Stimulated activated CD4-positive, alpha-beta T cell treated with anti-CD3 and anti-CD28 coated beads, TNF-alpha, amount 100 ng/mL, for 48 hours (primary cell): ENCODE measurements around the gene ZNF407.

ENCODE experiments used
- DNase-seq, 3 donors: peaks; one replicate each; pipeline ENCODE4 v3.0.0-alpha.2; 2020; ENCODE audit warnings: low read depth in 3 of 3

ZNF407 gene

DNA sequence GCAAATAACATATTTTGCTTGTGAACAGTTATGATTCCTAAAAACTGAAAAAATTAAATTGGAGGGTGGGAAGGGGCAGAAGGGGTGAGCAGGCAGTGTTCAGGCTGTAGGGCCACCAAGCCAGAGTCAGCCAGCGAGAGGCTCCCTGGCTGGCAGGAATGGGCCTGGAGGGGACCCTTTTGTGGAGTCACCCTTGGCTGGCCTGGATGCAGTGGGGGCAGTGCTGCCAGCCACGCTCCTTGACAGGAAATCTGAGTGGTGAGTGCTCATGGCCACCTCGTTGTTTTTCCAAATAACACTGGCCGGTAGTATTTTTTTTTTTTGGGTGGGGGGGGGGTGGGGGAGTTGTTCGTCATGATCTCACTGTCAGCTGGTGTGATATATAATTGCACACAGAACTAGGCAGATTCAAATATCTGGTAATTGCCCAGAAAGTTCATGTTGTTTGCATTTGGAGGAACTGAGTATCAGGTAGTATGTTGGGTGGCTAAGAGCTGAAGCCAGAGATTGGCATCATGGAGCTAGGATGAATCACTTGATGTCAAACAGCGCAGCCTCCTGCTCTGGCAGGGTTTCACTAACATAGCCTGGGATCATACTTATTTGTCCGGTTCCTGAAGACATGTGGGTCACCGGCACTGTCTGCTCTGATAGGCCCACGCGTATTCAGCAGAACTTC is 451.2 kb downstream of the ZNF407 start:
- no peak for DNase-seq

DNA sequence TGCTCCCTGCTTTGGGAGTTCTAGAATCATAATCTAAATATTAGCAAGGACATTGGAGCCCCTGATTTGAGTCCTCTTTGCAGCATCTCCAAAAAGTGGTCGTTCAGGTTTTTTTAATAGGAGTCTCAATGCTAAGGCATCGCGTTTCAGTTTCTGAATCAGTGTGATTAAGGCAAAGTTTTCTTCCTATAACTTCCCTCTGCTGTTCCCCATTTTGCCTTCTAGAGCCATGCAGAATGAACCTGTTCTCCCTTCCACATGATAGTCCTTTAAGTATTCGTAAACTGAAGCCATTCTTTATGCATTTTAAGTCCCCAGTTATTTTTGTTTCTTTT is 451.8 kb downstream of the ZNF407 start:
- DNase-seq, result no peak

DNA sequence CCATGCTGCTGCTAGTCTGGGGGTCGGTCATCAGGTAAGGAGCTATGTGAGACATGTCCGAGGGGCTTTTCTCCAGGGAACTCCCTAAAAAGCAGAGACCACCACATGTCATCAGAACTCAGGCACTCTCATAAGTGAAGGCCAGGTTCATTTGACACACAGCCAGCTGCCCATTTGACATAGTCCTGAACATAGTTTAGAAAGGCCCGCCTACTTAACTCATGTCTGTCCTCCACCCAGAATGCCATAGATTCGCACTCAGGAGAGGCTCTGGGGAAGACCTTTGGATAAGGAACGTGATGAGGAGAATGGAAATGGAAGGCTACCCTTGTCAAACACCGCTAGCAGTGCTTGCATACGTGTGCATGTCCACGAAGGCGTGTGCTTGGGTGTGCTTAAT is 454.1 kb downstream of the ZNF407 start:
- DNase-seq, result no peak

DNA sequence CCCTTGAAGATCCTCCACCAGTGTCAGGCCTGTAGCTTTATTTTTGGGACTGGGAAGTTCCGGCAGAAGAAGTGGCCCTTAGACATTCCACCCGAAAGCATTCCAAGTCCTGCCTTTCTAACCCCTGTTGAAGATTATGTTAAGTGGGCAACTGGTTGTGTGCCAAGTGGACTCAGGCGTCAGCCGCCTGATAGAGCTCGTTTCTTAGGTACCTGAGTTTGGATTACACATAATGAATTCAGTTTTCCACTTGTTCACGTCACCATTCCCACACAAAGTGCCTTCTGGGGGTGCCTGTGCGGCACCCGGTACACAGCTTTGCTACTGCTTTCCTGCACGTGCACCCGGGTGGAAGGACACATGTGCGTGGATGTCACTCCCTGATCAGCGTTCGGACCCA is 454.8 kb downstream of the ZNF407 start:
- DNase-seq, result no peak

DNA sequence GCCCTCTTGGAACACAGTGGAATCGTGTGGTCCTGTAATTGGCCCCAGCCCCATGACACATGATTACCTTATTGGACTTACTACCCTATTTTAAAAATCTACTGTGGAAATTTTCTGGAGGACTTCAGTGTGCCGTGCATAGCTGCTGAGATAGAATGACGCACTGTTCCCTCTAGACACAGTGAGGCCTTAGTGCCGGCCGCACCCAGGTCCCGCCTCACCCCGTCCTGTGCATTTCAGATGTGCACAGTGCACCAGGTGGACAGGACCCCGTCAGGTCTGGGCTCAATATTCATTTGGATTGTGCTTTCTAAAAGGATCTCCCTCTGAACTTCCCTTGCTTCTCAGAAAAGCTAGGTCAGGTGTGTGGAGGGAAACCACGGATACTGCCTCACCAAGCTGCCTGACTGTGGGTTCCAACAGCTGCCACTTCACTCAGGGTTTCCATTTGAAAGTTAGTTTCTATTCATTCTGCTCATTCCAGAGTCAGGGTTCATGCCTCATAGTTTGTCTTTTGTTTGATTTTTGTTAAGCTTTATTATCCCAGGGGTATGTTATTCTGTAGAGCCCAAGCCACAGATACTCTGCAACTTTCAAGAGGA is 455.5 kb downstream of the ZNF407 start:
- DNase-seq, result no peak

DNA sequence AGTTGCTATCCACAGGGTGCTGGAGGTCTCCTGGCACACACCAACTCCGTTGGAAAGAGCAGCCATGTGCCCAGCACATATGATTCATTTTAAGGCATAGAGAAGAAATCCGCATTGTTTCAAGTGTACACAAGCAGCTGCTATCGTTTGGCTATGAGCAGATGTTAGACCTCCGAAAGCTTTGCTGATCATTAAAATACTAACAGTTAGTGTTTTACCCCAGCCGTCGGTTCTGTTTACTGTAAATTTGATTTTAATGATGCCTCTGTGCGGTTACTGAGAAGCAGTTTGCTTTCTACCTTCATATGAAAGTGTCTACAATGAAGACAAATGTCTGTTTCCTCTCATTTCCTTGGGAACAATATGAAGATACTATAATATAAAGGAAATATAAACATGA is 456.4 kb downstream of the ZNF407 start:
- DNase-seq, result no peak

DNA sequence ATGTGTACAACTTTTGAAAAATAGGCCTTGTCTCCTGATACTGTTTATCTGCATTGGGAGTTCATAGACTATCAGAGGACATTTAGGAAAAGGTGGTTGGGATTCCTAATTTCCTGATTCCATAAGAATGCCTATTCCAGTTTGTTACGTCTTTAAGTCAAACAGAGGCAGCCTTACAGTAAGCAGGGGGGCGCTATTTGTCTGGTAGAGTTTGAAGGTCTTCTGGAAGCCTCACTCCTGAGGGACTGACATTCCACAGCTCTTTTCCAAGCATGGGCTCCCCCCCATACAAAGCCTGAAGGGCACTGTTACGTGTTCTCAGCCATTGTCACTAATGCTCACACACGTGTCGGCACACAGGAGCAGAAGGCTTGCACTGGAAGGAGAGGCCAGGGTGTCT is 456.9 kb downstream of the ZNF407 start:
- DNase-seq, result no peak

DNA sequence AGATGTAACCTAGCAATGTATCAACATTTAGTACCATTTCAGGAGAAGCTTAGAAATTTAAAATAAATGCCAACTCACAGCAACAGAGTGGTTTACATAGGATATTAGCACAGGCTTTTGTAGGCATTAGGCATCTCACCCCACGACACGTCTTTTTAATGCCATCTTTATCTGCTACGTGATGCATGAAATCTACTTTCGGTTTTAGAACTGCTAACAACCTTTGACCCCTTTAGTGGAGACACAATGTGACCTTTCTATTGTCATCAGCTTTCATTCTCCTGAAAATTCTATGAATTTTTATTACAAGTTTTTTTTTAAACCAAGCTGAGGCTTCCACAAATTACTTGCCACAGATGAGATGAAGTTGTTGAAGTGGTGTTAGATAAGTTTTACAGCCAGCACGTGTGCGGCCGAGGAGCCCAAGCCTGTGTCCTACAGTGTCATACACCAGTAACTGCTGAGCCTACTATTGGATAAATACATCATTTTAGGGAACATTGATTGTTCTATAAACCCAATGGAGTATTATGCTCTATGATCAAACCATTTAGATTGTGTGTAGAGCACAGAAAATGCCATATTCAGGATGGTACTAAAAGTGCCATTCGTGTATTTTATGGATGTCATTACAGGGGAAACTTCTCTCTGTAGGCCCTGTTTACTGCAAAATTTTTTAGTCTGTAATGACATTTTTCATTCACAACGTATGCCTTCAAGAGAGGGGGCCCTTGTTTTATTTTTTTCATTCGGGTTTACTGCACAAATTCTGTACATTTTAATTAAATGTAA is 459.7 kb downstream of the ZNF407 start:
- no peak for DNase-seq

DNA sequence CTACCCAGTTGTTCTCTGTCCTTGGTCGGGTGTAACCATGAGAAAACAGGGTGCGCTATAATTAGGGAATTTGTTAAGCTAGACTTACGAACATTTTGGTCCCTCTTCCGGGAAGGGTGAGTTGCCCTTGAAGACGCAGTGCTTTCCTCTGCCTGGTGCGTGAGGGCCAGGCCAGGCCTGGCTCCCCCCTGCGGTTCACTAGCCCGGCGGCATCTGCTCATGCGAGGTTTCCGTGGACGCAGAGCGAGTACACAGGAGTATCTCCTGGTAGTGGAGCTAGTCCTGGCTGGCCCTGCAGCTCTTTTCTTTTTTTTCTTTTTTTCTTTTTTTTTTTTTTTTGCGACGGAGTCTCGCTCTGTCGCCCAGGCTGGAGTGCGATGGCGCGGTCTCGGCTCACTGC is 462.5 kb downstream of the ZNF407 start:
- no peak for DNase-seq

DNA sequence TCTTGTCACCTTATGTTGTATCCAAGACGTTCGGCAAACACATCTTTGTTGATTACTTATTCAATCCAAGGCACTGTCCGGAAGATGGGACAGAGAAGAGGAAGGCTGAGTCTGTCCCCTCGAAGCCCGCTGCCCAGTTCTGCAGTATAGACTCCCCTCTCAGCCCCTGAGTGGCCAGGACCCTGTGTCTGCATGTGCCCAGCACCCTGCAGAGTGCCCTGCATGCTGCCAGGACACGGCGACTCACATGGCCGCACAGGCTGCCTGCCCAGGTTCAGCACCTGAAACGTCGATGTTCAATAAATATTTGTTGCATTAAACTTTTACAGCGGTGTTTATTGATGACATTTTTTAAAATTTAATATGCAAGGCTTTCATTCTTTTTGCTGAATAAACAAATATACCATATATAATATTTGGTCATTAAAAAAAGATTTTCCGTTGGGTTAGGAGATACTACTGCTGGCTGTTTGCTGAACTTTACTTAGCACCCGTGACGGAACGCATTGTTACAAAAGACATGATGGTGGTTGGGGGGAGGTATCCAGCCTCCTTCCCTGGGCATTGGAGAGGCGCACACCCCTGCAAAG is 464.7 kb downstream of the ZNF407 start:
- DNase-seq, result no peak

DNA sequence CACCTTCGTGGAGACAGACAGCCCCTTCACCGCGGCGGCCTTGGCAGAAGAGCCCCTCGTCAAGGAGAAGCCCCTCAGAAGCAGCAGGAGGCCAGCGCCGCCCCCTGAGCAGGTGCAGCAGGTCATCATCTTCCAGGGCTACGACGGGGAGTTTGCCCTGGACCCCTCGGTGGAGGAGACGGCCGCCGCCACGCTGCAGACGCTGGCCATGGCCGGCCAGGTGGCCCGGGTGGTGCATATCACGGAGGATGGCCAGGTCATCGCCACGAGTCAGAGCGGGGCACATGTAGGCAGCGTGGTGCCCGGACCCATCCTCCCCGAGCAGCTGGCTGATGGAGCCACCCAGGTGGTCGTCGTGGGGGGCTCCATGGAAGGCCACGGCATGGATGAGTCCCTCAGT is 465.5 kb downstream of the ZNF407 start:
- DNase-seq, result no peak

DNA sequence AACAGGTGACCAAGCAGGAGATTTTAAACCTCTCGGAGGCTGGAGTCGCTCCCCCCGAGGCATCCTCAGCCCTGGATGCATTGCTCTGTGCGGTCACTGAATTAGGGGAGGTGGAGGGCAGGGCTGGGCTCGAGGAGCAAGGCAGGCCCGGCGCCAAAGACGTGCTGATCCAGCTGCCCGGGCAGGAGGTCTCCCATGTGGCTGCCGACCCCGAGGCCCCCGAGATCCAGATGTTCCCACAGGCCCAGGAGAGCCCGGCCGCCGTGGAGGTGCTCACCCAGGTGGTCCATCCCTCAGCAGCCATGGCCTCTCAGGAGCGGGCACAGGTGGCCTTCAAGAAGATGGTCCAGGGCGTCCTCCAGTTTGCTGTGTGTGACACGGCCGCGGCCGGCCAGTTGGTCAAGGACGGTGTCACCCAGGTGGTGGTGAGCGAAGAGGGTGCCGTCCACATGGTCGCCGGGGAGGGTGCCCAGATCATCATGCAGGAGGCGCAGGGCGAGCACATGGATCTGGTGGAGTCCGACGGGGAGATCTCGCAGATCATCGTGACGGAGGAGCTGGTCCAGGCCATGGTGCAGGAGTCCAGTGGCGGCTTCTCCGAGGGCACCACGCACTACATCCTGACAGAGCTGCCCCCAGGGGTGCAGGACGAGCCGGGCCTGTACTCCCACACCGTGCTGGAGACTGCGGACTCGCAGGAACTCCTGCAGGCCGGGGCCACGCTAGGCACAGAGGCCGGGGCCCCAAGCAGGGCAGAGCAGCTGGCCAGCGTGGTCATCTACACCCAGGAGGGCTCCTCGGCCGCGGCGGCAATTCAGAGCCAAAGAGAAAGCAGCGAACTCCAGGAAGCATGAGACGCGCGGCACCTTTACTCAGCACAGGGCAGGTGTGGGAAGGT is 466.2 kb downstream of the ZNF407 start:
- no peak for DNase-seq

DNA sequence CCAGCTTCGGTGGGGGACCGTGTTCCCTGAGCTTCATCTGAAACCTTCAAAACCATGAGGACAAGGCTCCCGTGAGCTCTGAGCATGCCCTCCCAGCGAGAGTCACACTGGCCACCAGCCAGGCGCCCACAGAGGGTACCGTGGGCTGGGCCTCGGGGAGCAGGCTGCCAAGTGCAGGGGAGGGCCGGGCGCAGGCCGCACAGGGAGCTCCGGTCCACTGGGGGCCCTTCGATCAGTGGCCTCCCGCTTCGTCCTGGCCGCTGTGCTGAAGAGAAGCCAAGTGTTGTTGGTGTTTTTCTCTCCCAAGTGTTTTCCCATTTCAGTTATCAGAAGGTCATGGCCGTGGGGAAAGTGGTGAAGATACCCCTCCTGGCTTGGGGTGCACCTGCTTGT is 466.8 kb downstream of the ZNF407 start:
- no peak for DNase-seq

DNA sequence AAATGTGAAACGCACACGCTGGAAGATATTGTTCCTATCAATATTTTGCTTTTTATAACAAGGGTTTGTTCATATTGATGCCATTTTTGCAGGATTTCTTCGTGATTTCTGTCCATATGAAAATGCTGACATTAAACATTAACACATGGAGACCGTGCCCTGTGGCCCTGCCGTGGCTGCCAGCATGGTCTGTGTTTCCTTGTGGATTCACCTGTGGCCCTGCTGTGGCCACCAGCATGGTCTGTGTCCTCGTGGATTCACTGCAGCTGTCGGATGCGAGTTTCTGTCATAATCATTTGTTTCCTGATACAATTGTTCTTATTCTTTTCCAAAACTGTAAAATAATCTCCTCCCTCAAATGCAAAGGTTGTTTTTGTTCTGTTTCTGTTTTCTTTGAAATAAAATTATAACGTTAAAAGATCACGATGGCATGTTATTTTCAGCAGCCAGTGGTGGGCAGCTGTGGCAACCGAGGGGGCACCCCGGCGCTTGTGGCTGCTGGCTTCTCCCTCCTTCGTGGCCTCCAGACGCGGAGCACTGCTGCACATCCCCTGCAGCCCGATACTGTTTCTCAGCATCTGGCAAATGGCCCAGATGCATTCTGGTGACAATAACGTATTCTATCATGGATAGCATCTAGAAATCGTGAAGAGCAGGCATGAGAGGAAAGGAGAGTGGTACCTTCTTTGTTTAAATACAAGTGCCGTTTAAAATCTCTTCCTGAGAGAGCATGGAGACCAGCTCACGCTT is 467.8 kb downstream of the ZNF407 start:
- no peak for DNase-seq

DNA sequence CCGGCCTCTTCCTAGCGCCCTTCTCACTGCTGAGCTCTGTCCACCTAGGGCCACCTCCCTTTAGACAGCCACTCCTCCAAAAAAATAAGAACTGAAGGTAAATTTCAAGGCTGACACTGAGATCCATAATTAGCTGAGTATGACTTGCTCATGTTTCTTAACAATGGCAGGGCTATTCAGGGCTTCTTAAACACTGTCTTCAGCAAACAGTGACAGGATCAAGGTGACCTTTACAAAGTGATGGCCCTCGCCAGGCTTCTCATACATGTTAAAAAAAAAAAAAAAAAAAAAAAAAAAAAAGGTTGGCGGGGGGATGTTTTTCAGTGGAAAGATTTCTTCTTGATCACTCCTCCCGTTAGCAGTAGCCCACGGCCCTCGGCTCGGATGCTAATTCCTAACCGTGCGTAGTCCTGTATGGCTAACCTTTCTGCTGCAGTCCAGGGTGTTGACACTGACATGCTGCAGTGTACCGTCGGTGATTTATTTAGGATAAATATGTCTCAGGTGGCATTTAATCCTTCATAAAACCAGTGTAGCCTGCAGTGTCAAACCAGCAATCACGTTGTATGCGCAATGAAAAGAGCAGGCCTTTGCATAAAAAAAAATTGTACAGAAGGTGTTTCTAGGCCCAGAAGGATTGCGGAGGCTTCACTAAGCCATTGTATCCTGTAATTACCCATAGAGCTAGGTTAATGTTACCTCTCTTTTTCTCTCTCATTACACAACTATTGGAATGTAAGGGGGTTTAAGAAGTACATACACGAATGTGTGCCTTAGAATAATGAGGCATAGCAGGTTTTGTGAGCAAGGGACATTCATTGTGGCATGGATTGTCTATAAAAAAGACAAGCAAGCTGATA is 468.6 kb downstream of the ZNF407 start:
- no peak for DNase-seq

DNA sequence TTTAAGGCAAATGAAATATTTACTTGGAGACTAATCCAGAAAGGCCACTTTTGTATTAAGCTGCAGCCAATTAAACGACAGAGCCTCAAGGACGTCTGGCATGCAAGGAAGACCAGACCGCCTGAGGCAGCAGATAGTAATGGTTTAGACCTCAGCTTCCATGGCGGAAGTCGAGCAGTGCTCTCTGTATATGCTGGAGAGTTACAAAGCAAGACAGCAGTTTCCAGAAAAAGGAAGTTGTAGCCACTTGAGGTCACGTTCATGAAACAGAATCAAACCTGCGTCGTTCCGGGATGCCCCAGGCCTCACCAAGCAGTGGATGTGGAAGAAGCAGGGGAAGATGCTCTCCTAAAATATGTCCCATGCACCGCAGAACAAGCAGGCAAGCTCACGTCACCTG is 469.3 kb downstream of the ZNF407 start:
- no peak for DNase-seq

DNA sequence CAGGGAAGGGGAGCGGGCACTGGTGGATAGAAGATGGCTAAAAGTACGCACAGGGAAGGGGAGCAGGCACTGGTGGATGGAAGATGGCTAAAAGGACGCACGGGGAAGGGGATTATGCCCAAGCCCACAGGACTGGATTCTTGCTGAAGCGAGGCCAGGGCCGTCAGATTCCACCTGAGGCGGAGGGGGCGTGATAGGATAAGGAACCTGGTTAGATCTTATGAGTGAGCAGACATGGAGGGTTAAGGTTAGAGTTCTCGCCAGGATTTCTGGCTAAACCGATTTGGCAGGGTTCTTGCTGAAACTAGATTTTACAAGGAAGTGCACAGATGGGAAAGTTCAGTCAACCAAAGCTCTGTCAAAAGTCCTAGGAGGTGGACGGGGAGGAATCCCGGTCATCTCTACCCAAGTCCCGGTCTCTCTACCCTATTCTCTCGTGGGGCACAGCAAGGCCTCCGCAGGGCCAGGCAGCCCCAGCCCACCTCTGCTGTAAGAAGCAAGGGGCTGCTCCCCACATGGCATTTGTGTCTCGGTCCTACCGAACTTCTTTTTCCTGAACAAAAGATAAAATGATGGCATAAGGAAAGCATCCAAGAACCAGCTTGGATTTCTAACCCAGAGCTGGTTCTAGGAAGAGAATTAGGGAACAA is 470.5 kb downstream of the ZNF407 start:
- DNase-seq, result no peak

DNA sequence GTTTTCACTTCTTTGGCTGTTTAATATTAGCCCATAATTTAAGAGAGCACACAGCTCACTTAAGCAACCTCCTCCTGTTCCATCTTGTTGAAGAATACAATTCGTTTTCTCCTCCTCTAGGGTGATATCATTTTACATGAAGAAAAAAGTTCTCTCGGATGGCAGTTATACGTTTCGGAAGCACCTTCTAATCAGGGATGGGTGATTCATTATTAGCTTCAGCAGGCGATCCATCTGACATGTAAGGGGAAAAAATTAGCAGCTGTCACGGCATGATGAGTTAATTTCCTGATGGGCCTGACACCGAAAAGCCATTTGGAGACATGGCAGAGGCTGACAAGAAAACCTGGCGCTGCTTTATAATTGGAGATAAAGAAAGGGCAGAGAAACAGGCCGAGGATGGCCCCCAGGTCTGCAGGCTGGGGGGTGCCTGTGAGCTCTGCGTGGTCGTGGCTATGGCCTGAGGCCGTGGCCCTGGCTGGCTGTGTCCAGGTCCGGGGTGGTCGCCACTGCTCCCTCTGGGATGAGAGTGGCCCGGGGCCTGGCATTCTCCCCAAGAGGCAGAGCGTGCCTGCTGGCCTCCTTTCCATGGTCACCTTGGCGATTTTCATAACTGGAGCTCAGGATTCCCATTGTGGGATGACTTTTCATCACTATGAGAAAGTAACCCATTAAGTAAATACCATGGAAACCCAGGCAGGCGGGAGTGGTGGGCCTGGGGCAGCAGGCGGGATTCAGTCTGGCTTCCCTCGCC is 471.2 kb downstream of the ZNF407 start:
- no peak for DNase-seq

DNA sequence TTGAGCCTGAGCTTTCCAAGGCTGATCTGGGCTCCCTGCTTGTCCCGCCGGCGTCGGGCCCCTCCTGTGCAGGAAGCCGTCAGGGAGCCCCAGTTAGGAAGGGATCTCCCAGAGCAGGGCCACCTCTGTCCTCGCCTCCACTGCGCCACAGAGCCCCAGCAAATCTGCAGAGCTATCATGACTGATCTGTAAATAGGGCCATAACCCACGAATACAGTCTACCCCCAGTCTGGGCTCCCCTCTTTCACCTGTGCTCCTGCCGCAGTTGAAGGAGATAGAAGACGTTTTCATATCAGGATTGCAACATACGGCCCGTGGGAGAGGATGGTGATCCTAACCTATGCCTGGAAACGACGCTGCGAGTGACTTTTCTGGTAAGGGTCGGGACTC is 472.6 kb downstream of the ZNF407 start:
- DNase-seq, result no peak
